Spleen (tissue), 11 donors: ENCODE results near the gene MRTFB. TPM values are rescaled to one million over a fixed set of nuclear protein-coding genes. Genes with fewer than 3 reads are reported as not detected.

Experiments
- DNase-seq: peaks from one replicate; pipeline ENCODE4 v3.0.0-alpha.2; 2020
- H3K27ac ChIP-seq, 8 donors: fragments of 200-600 bp; sonication (generic) in 7 of 8; 1 replicate in 4 of 8; 2 replicates in 4 of 8; pipeline versions ENCODE4 v1.5.0 to v1.8.0; 2016 to 2021; ENCODE audit warnings: inconsistent platforms in 4 of 8, mild to moderate bottlenecking in 4 of 8, moderate library complexity in 1 of 8
- H3K27me3 ChIP-seq, 7 donors: fragments of 200-600 bp; sonication (generic) in 6 of 7; replicated peaks in 1 of 7; 1 replicate in 4 of 7; 2 replicates in 3 of 7; pipeline versions ENCODE4 v1.5.0 to v1.8.0; 2016 to 2021; ENCODE audit warnings: inconsistent platforms in 3 of 7, mild to moderate bottlenecking in 1 of 7
- H3K36me3 ChIP-seq, 6 donors: fragments of 200-600 bp; sonication (generic) in 5 of 6; 1 replicate in 4 of 6; 2 replicates in 2 of 6; pipeline versions ENCODE4 v1.5.0 to v1.8.0; 2016 to 2021; ENCODE audit warnings: inconsistent platforms in 2 of 6
- H3K4me1 ChIP-seq, 6 donors: fragments of 200-600 bp; sonication (generic) in 5 of 6; 1 replicate in 3 of 6; 2 replicates in 3 of 6; pipeline versions ENCODE4 v1.5.0 to v1.8.0; 2016 to 2021; ENCODE audit warnings: inconsistent platforms in 3 of 6
- H3K4me3 ChIP-seq, 8 donors: fragments of 200-600 bp; sonication (generic) in 7 of 8; 1 replicate in 4 of 8; 2 replicates in 4 of 8; pipeline versions ENCODE4 v1.5.0 to v1.8.0; 2016 to 2021; ENCODE audit warnings: inconsistent platforms in 4 of 8, mild to moderate bottlenecking in 4 of 8, moderate library complexity in 2 of 8
- H3K9me3 ChIP-seq, 8 donors: fragments of 200-600 bp; sonication (generic) in 7 of 8; 1 replicate in 4 of 8; 2 replicates in 4 of 8; pipeline versions ENCODE4 v1.5.0 to v1.8.0; 2016 to 2021; ENCODE audit warnings: inconsistent platforms in 4 of 8
- POLR2A ChIP-seq, 3 donors: fragments of 450-650 bp; IDR thresholded peaks; one replicate each; pipeline ENCODE4 v1.5.1; 2017; ENCODE audit warnings: antibody characterized with exemption in 3 of 3, mild to moderate bottlenecking in 1 of 3
- POLR2AphosphoS5 ChIP-seq, 3 donors: sonication (generic); formaldehyde crosslinking; IDR thresholded peaks; one replicate each; pipeline ENCODE4 v1.5.1; 2017; ENCODE audit warnings: antibody characterized with exemption in 3 of 3
- WGBS, 5 donors: extraction: QIAGEN DNeasy Blood & Tissue Kit in 3 of 5; methylation state at CpG; one replicate each; pipeline versions ENCODE4 v1.1.5 to v1.1.7; 2013 to 2018; 5-methylcytosine and 5-hydroxymethylcytosine counted together
- intact Hi-C: fragments of 100-400 bp; cut with DNase I; formaldehyde crosslinking; loops from one replicate; pipeline ENCODE4 v1.15.0; 2023; ENCODE audit warnings: low total_unique reads
- polyA plus RNA-seq, 3 donors: library from polyadenylated mRNA; stranded (reverse); fragments of 200-250 nt; gene quantifications; one replicate each; pipeline ENCODE4 v1.2.1, GENCODE V29; 2013
- total RNA-seq, 7 donors: library from RNA; depleted of rRNA in 3 of 7; stranded (reverse); fragments of >200 nt in 3 of 7; fragmentation: NEBNext Ultra II Directional in 4 of 7; extraction: Animal tissue kit (Norgen Biotek cat#: 25700) in 4 of 7; gene quantifications; one replicate each; pipeline versions ENCODE4 v1.1.0 to v1.2.1, GENCODE V29; 2016 to 2021
- TF ChIP-seq, protein P1 (sequence below), 11 experiments: fragments of 200-600 bp in 7 of 11; fragments of 450-650 bp in 4 of 11; sonication (generic) in 4 of 11; IDR thresholded peaks in 8 of 11; conservative IDR thresholded peaks in 3 of 11; 1 replicate in 7 of 11; 2 replicates in 4 of 11; pipeline versions ENCODE4 v1.4.0 to v1.8.0; 2016 to 2021; ENCODE audit warnings: antibody characterized with exemption in 11 of 11, inconsistent platforms in 4 of 11, mild to moderate bottlenecking in 1 of 11
- donor health status: healthy with polysubstance abuse.
- donor health status: DM: no; HTN: no; CAD: no; lungs with moderate emphysema.
- donor health status: DM: no; HTN: no; CAD: no.
- donor health status: Bipolar disorder and iron deficiency.
- donor health status: healthy.
- donor health status: DM: no; HTN: no; CAD: no.
- donor health status: DM: yes; HTN: yes; CAD: no.

Gene MRTFB
- total and polyA plus RNA-seq, 10 donors: 2.3 to 39.3 (median 29.9) TPM

DNA sequence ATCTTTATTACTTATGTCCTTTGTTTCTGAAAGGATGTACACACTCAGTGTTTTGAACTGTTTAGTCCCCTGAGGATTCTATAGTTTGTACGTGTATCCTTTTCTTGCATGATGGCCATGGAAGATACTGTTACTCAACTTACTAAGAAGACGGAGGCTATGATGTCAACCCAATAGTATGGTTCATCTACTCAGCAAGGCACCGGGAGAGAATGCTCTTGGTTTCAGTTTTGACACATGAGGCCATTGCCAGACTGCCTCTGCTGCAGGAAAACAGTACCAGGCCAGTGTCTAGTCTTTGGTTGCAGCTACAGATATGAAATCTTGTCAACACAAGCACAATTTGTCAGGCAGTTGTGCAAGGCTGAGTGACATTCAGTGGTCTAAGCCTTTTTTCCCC is 134.5 kb downstream of the MRTFB start:
- TF ChIP-seq POLR2A (IDR thresholded peaks at IDR 0.05): no peak
- no peak for TF ChIP-seq POLR2AphosphoS5 (IDR thresholded peaks at IDR 0.05)
- TF ChIP-seq, protein P1, sequence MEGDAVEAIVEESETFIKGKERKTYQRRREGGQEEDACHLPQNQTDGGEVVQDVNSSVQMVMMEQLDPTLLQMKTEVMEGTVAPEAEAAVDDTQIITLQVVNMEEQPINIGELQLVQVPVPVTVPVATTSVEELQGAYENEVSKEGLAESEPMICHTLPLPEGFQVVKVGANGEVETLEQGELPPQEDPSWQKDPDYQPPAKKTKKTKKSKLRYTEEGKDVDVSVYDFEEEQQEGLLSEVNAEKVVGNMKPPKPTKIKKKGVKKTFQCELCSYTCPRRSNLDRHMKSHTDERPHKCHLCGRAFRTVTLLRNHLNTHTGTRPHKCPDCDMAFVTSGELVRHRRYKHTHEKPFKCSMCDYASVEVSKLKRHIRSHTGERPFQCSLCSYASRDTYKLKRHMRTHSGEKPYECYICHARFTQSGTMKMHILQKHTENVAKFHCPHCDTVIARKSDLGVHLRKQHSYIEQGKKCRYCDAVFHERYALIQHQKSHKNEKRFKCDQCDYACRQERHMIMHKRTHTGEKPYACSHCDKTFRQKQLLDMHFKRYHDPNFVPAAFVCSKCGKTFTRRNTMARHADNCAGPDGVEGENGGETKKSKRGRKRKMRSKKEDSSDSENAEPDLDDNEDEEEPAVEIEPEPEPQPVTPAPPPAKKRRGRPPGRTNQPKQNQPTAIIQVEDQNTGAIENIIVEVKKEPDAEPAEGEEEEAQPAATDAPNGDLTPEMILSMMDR (IDR thresholded peaks at IDR 0.05 in 8 of 11, conservative IDR thresholded peaks at IDR 0.05 in 3 of 11): no peak
- 63 to 79% (median 75%) methylated on average over 3 of the region's 3 CpGs for WGBS, 5 donors
- DNase-seq: no peak
- Histone ChIP-seq H3K27me3 (no peaks in the 10 kb centered on the region), H3K36me3 (no peaks in the 10 kb centered on the region), H3K27ac (no peak overlapping the region), H3K4me3 (no peak overlapping the region), H3K9me3 (no peaks in the 10 kb centered on the region), H3K4me1 (peaks cover 0 to 19% (median 5%) of the 10 kb centered on the region in 6 donors)
- intact Hi-C loops: no loop called here

DNA sequence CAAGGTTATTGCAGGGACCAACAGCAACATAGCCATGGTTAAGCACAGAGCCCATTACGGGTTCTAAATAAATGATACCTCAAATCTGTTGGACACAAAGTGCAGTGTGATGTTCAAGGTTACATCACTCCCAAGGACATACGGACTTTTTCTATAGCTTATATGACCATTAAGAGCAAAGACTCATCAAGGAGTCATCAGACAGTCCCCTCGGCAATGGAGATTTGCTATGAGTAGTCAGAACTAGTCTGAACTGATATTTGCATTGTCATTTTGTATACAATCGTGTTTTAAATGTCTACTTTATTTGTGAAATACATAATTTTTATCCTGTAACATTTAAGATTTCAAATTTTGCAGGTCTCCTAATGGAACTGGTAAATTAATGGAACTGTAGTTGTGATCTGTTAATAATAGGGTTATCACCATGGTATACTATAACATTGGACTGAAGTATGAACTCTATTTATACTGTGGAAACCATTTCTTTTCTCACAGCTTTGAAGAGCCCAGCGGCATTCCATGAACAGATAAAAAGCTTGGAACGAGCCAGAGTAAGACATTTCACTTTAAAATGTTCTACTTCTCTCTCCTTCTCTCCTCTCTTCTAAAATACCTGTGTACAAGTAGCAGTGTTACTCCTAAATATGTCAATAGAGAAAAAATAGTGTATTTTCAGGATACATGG is 140.9 kb downstream of the MRTFB start:
- Histone ChIP-seq H3K27ac (no peak overlapping the region), H3K27me3 (no peaks in the 10 kb centered on the region), H3K9me3 (no peaks in the 10 kb centered on the region), H3K4me1 (no peaks in the 10 kb centered on the region), H3K36me3 (peaks cover 0 to 55% (median 2%) of the 10 kb centered on the region in 6 donors), H3K4me3 (no peak overlapping the region)
- intact Hi-C loops: no loop called here
- 93 to 96% (median 95%) methylated on average over 6 of the region's 6 CpGs for WGBS, 5 donors
- TF ChIP-seq, protein P1 (IDR thresholded peaks at IDR 0.05 in 8 of 11, conservative IDR thresholded peaks at IDR 0.05 in 3 of 11): no peak
- no peak for DNase-seq

DNA sequence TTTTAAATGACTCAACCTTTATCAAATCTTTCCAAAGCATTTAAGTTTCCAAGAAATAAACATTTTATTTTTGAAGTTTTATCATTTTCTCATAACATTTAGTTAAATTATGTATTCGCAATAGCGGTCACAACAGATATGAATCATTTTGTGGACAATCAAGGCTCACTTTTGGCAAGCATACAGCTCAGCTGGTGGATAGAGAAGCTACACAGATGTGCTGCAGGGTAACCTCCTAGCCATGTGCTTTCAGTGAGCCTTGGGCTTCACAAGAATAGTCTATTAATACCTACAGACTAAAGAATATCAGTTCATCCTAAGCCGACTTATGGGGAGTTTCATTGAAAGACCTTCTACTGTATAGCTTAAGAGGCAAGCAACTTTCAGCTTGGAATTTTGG is 144.8 kb downstream of the MRTFB start:
- Histone ChIP-seq H3K27me3 (no peaks in the 10 kb centered on the region), H3K4me1 (no peaks in the 10 kb centered on the region), H3K9me3 (no peaks in the 10 kb centered on the region), H3K4me3 (no peak overlapping the region), H3K36me3 (peaks cover 0 to 95% (median 14%) of the 10 kb centered on the region in 6 donors), H3K27ac (no peak overlapping the region)
- no peak for DNase-seq
- intact Hi-C loops: no loop called here
- 92 to 98% (median 95%) methylated on average over 3 of the region's 3 CpGs for WGBS, 5 donors
- TF ChIP-seq POLR2A (IDR thresholded peaks at IDR 0.05) (no peak), POLR2AphosphoS5 (IDR thresholded peaks at IDR 0.05) (no peak)
- TF ChIP-seq, protein P1 (IDR thresholded peaks at IDR 0.05 in 8 of 11, conservative IDR thresholded peaks at IDR 0.05 in 3 of 11): no peak

DNA sequence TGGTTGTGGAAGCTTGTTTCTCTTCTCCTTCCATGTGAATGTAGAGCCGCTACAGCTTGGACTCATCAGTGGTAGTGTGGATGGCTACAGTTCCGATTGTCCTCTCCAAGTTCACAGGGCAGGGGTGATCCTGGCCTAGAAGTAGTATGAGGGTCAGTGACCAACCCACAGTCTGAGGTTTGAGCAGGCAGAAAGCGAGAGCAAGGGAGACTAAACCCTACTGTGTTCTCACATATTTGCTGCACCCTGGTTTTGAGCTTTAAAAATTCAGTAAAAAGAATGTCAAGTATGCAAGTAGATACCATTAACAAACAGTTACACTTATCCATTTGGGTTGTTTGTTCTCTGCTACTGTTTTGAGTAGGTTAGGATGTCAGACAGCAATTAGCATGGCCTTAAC is 148.9 kb downstream of the MRTFB start:
- H3K27ac ChIP-seq: no peak overlapping the region
- H3K27me3 ChIP-seq: no peaks in the 10 kb centered on the region
- TF ChIP-seq, protein P1 (IDR thresholded peaks at IDR 0.05 in 8 of 11, conservative IDR thresholded peaks at IDR 0.05 in 3 of 11): no peak
- TF ChIP-seq POLR2AphosphoS5 (IDR thresholded peaks at IDR 0.05) (no peak), POLR2A (IDR thresholded peaks at IDR 0.05) (no peak)
- peaks cover 0 to 94% (median 17%) of the 10 kb centered on the region in 6 donors for H3K36me3 ChIP-seq
- H3K4me3 ChIP-seq: no peak overlapping the region
- intact Hi-C loops: no loop called here
- DNase-seq: no peak
- no peaks in the 10 kb centered on the region for H3K4me1 ChIP-seq
- no peaks in the 10 kb centered on the region for H3K9me3 ChIP-seq
- 83 to 96% (median 94%) methylated on average over 3 of the region's 3 CpGs for WGBS, 5 donors
